ENCODE results near the gene PAN3. TPM values are rescaled to one million over a fixed set of nuclear protein-coding genes. Genes with fewer than 3 reads are reported as not detected.

PAN3 gene
- total RNA-seq, 2 experiments from 2014 or later, result 30.9 to 32.9 TPM

GRCh38 chr13:28316129-28316528 is 177.8 kb downstream of the PAN3 start:
- TF ChIP-seq, protein P1, sequence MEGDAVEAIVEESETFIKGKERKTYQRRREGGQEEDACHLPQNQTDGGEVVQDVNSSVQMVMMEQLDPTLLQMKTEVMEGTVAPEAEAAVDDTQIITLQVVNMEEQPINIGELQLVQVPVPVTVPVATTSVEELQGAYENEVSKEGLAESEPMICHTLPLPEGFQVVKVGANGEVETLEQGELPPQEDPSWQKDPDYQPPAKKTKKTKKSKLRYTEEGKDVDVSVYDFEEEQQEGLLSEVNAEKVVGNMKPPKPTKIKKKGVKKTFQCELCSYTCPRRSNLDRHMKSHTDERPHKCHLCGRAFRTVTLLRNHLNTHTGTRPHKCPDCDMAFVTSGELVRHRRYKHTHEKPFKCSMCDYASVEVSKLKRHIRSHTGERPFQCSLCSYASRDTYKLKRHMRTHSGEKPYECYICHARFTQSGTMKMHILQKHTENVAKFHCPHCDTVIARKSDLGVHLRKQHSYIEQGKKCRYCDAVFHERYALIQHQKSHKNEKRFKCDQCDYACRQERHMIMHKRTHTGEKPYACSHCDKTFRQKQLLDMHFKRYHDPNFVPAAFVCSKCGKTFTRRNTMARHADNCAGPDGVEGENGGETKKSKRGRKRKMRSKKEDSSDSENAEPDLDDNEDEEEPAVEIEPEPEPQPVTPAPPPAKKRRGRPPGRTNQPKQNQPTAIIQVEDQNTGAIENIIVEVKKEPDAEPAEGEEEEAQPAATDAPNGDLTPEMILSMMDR (IDR thresholded peaks at IDR 0.05), result no peak
- intact Hi-C loops (cut with micrococcal nuclease), result no loop called here
- H3K4me3 Mint-ChIP-seq, result no peak overlapping the region
- H3K27ac Mint-ChIP-seq, result no peak overlapping the region
- no peak for ATAC-seq
- H3K27me3 Mint-ChIP-seq, result no peaks in the 10 kb centered on the region
- CTCF ChIA-PET, result interaction anchor here (0.7 to 3.2 kb wide), 2 partner anchors 9 to 15 kb away, joined by 3 to 15 read pairs; no protein-coding TSS in a partner anchor
- H3K36me3 Mint-ChIP-seq (ENCODE audit: low read depth), result no peaks in the 10 kb centered on the region
- POLR2A ChIA-PET, result no interaction called here
- H3K4me1 Mint-ChIP-seq (ENCODE audit: low read depth), result no peaks in the 10 kb centered on the region
- H3K9me3 Mint-ChIP-seq, result no peaks in the 10 kb centered on the region
- no peak for DNase-seq

DNA sequence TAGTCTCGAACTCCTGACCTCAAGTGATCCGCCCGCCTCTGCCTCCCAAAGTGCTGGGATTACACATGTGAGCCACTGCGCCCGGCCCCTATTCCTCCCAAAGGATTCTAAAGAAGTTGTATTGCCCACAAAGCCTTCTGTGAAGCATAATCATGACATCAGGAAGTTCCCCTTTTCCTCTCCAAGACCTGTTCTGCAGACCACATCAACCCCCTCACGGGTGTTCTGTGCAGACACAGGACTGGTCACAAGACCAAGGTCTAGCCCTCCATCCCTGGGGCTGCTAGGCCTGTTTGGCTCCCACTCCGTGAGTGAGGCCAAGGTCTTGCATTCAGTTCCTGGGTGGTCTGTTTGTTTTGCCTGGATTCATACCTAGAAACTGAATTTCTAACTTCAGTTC is 178.5 kb downstream of the PAN3 start:
- Mint-ChIP-seq H3K27ac (no peak overlapping the region), H3K36me3 (ENCODE audit: low read depth) (no peaks in the 10 kb centered on the region), H3K4me3 (no peak overlapping the region), H3K27me3 (no peaks in the 10 kb centered on the region), H3K4me1 (ENCODE audit: low read depth) (no peaks in the 10 kb centered on the region), H3K9me3 (no peaks in the 10 kb centered on the region)
- DNase-seq (no peak), ATAC-seq (no peak)
- intact Hi-C loops (cut with micrococcal nuclease), result no loop called here
- CTCF ChIA-PET, result interaction anchor here (3.2 kb wide), 1 partner anchor 8 kb away, joined by 15 read pairs; no protein-coding TSS in a partner anchor
- TF ChIP-seq, protein P1 (IDR thresholded peaks at IDR 0.05), result no peak
- POLR2A ChIA-PET, result no interaction called here

- no peaks in the 10 kb centered on the region for H3K4me1 Mint-ChIP-seq (ENCODE audit: low read depth)
- no peak overlapping the region for H3K4me3 Mint-ChIP-seq
- H3K27ac Mint-ChIP-seq, result no peak overlapping the region
- POLR2A ChIA-PET, result no interaction called here
- no peaks in the 10 kb centered on the region for H3K27me3 Mint-ChIP-seq
- H3K9me3 Mint-ChIP-seq, result no peaks in the 10 kb centered on the region
- no peak for DNase-seq
- CTCF ChIA-PET, result no interaction called here
- intact Hi-C loops (cut with micrococcal nuclease), result no loop called here
- TF ChIP-seq, protein P1 (IDR thresholded peaks at IDR 0.05), result no peak
- no peaks in the 10 kb centered on the region for H3K36me3 Mint-ChIP-seq (ENCODE audit: low read depth)
- ATAC-seq, result no peak
Measured at GRCh38 chr13:28318496-28318895, 180.2 kb downstream of the PAN3 start.

GRCh38 chr13:28319528-28319927 is 181.2 kb downstream of the PAN3 start:
- ATAC-seq, result no peak
- CTCF ChIA-PET, result interaction anchor here (0.7 kb wide), 1 partner anchor 234 kb away, joined by 3 read pairs; no protein-coding TSS in a partner anchor
- H3K27me3 Mint-ChIP-seq, result no peaks in the 10 kb centered on the region

DNA sequence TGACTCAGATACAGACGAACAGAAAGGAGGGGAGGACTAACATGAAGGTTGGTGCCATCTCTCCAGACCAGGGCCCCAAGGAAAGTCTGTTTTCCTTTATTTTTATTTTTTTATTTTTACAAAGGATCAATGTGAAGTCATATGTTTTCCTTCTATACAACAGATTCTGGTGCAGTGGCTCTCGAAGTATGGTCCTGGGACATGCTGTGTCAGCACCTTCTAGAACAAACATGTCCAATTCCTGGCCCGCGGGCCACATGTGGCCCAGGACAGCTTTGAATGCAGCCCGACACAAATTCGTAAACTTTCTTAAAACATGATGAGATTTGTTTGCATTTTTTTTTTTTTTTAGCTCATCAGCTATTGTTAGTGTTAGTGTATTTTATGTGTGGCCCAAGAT is 181.9 kb downstream of the PAN3 start:
- CTCF ChIA-PET, result no interaction called here

More at GRCh38 chr13:28319528-28319927, 181.2 kb downstream of the PAN3 start:
- intact Hi-C loops (cut with micrococcal nuclease), result no loop called here
- Mint-ChIP-seq H3K27ac (no peak overlapping the region), H3K4me3 (no peak overlapping the region), H3K36me3 (ENCODE audit: low read depth) (no peaks in the 10 kb centered on the region), H3K4me1 (ENCODE audit: low read depth) (peaks cover 4% of the 10 kb centered on the region), H3K9me3 (no peaks in the 10 kb centered on the region)
- TF ChIP-seq, protein P1 (IDR thresholded peaks at IDR 0.05), result no peak
- no peak for DNase-seq
- POLR2A ChIA-PET, result no interaction called here

More for the DNA sequence above, 181.9 kb downstream of the PAN3 start:
- no peak overlapping the region for H3K4me3 Mint-ChIP-seq
- no peaks in the 10 kb centered on the region for H3K9me3 Mint-ChIP-seq
- H3K4me1 Mint-ChIP-seq (ENCODE audit: low read depth), result peaks cover 4% of the 10 kb centered on the region
- POLR2A ChIA-PET, result interaction anchor here (0.9 kb wide), 1 partner anchor 319 kb away, joined by 3 read pairs; no protein-coding TSS in a partner anchor
- no peak for DNase-seq
- H3K27ac Mint-ChIP-seq, result no peak overlapping the region
- H3K27me3 Mint-ChIP-seq, result no peaks in the 10 kb centered on the region
- intact Hi-C loops (cut with micrococcal nuclease), result loop anchor here (5.0 kb wide), 2 partner anchors 317 to 477 kb away; no protein-coding TSS in a partner anchor
- TF ChIP-seq, protein P1 (IDR thresholded peaks at IDR 0.05), result no peak
- no peak for ATAC-seq
- no peaks in the 10 kb centered on the region for H3K36me3 Mint-ChIP-seq (ENCODE audit: low read depth)

Measured in activated CD8-positive, alpha-beta T cell treated with anti-CD3 and anti-CD28 coated beads for 36 hours (primary cell).